IMR-90 (cell line): ENCODE data around the gene HHATL. TPM values are rescaled to one million over a fixed set of nuclear protein-coding genes. Genes with fewer than 3 reads are reported as not detected.

ENCODE experiments used
- ATAC-seq: fragments of 200-7000 bp; cut with Tn5 transposase; 2 replicates; pipeline ENCODE4 v1.9.1; 2020; ENCODE audit warnings: low read depth, mild to moderate bottlenecking, moderate library complexity
- BruUV-seq: library from RNA; stranded (reverse); fragments of 400-500 nt; replicated peaks from 2 replicates; lab custom pipeline; 2021; lab: Mats Ljungman, UMichigan
- CTCF ChIA-PET: fragments of 300-600 bp; formaldehyde crosslinking; extraction: SDS; loops from one replicate; lab custom pipeline; 2021; ENCODE audit warnings: antibody characterized with exemption; lab: Yijun Ruan, JAX
- POLR2A ChIA-PET: fragments of 300-600 bp; sonication (Branson Sonifier 250); formaldehyde crosslinking; loops from one replicate; lab custom pipeline; 2022; ENCODE audit warnings: antibody characterized with exemption; ENCODE audit not compliant: unreplicated experiment; lab: Charles Lee
- DNase-seq: peaks from one replicate; pipeline ENCODE4 v3.0.0; 2013
- H2AFZ ChIP-seq: replicated peaks from 2 replicates; pipeline ENCODE3; 2013; ENCODE audit warnings: low read length, mild to moderate bottlenecking; ENCODE audit not compliant: poor library complexity
- H2AK5ac ChIP-seq: 2 replicates; pipeline ENCODE4 v1.6.1; 2013; ENCODE audit warnings: low read depth, low read length, inconsistent platforms
- H2AK9ac ChIP-seq: replicated peaks from 2 replicates; pipeline ENCODE3; 2013; ENCODE audit warnings: mild to moderate bottlenecking, low read depth, low read length, moderate library complexity; ENCODE audit not compliant: poor library complexity
- H2BK120ac ChIP-seq: 2 replicates; pipeline ENCODE4 v1.6.1; 2013; ENCODE audit warnings: low read depth, low read length, inconsistent platforms
- H2BK15ac ChIP-seq: 3 replicates; pipeline ENCODE4 v1.6.1; 2013; ENCODE audit warnings: low read depth, low read length, inconsistent platforms
- H2BK20ac ChIP-seq: 2 replicates; pipeline ENCODE4 v1.6.1; 2013; ENCODE audit warnings: low read depth, mild to moderate bottlenecking, inconsistent platforms, low read length, moderate library complexity
- H2BK5ac ChIP-seq: 2 replicates; pipeline ENCODE4 v1.6.1; 2013; ENCODE audit warnings: mild to moderate bottlenecking, low read depth, low read length, inconsistent platforms; ENCODE audit not compliant: poor library complexity, severe bottlenecking
- H3K14ac ChIP-seq: replicated peaks from 2 replicates; pipeline ENCODE4 v1.6.1; 2013; ENCODE audit warnings: low read depth, low read length, inconsistent platforms
- H3K18ac ChIP-seq: 2 replicates; pipeline ENCODE4 v1.6.1; 2013; ENCODE audit warnings: low read depth, low read length, control low read depth
- H3K23ac ChIP-seq: 2 replicates; pipeline ENCODE4 v1.6.1; 2013; ENCODE audit warnings: low read depth, low read length, inconsistent platforms
- H3K27ac ChIP-seq: 2 replicates; pipeline ENCODE4 v1.5.1; 2013; ENCODE audit warnings: mild to moderate bottlenecking, control low read depth, low read length; ENCODE audit not compliant: insufficient read depth
- H3K27me3 ChIP-seq: 2 replicates; pipeline ENCODE4 v1.6.1; 2013; ENCODE audit warnings: low read length; ENCODE audit not compliant: control insufficient read depth, insufficient read depth
- H3K36me3 ChIP-seq: 2 replicates; pipeline ENCODE4 v1.6.1; 2013; ENCODE audit warnings: low read length, mixed read lengths; ENCODE audit not compliant: control insufficient read depth, insufficient read depth
- H3K4ac ChIP-seq: 2 replicates; pipeline ENCODE4 v1.6.1; 2013; ENCODE audit warnings: low read depth, low read length, inconsistent platforms
- H3K4me1 ChIP-seq: 2 replicates; pipeline ENCODE4 v1.6.1; 2013; ENCODE audit warnings: low read length, mixed read lengths; ENCODE audit not compliant: control insufficient read depth, insufficient read depth
- H3K4me2 ChIP-seq: 2 replicates; pipeline ENCODE4 v1.6.1; 2013; ENCODE audit warnings: low read depth, mild to moderate bottlenecking, control low read depth, low read length, moderate library complexity
- H3K4me3 ChIP-seq: 2 replicates; pipeline ENCODE4 v1.5.1; 2013; ENCODE audit warnings: low read depth, mild to moderate bottlenecking, control low read depth, low read length, moderate library complexity; ENCODE audit not compliant: insufficient read depth
- H3K56ac ChIP-seq: 2 replicates; pipeline ENCODE4 v1.6.1; 2013; ENCODE audit warnings: low read length, inconsistent platforms; ENCODE audit not compliant: insufficient read depth; ENCODE audit errors: extremely low read depth
- H3K79me1 ChIP-seq, 2 experiments: 2 replicates each; pipeline ENCODE4 v1.6.1; 2013; ENCODE audit warnings: low read length in 2 of 2, inconsistent platforms in 1 of 2, low read depth in 1 of 2
- H3K9ac ChIP-seq: 2 replicates; pipeline ENCODE4 v1.6.1; 2013; ENCODE audit warnings: low read depth, low read length, control low read depth
- H3K9me1 ChIP-seq: 2 replicates; pipeline ENCODE4 v1.6.1; 2013; ENCODE audit warnings: low read length, inconsistent platforms; ENCODE audit not compliant: insufficient read depth
- H3K9me3 ChIP-seq: 2 replicates; pipeline ENCODE4 v1.6.1; 2013; ENCODE audit warnings: low read length; ENCODE audit not compliant: control insufficient read depth, insufficient read depth
- H4K20me1 ChIP-seq: 2 replicates; pipeline ENCODE4 v1.6.1; 2013; ENCODE audit warnings: low read length, inconsistent platforms; ENCODE audit not compliant: insufficient read depth
- H4K5ac ChIP-seq: 2 replicates; pipeline ENCODE4 v1.6.1; 2013; ENCODE audit warnings: mild to moderate bottlenecking, low read depth, low read length, control low read depth
- H4K8ac ChIP-seq, 2 experiments: 2 replicates each; pipeline ENCODE4 v1.6.1; 2013; ENCODE audit warnings: low read depth in 2 of 2, low read length in 2 of 2, control low read depth in 1 of 2, inconsistent platforms in 1 of 2
- H4K91ac ChIP-seq: 2 replicates; pipeline ENCODE4 v1.6.1; 2013; ENCODE audit warnings: low read depth, low read length, inconsistent platforms; ENCODE audit not compliant: insufficient read depth
- BHLHE40 ChIP-seq: fragments of 150-350 bp; IDR thresholded peaks from 2 replicates; pipeline ENCODE4 v1.6.1; 2016; ENCODE audit warnings: mild to moderate bottlenecking, low read depth, low read length
- CHD1 ChIP-seq: IDR thresholded peaks from 2 replicates; pipeline ENCODE4 v1.6.1; 2012; ENCODE audit warnings: low read depth, low read length, improper control_type of control experiment
- MAZ ChIP-seq: IDR thresholded peaks from 2 replicates; pipeline ENCODE4 v1.6.1; 2012; ENCODE audit warnings: low read depth, mild to moderate bottlenecking, low read length, improper control_type of control experiment, moderate library complexity, borderline replicate concordance
- MXI1 ChIP-seq: IDR thresholded peaks from 2 replicates; pipeline ENCODE4 v1.6.1; 2012; ENCODE audit warnings: low read depth, mild to moderate bottlenecking, low read length, moderate library complexity, borderline replicate concordance
- NFE2L2 ChIP-seq: fragments of 150-350 bp; IDR thresholded peaks from 2 replicates; pipeline ENCODE4 v1.6.1; 2016; ENCODE audit warnings: low read depth, mild to moderate bottlenecking, low read length
- POLR2A ChIP-seq: IDR thresholded peaks from 2 replicates; pipeline ENCODE4 v1.6.1; 2012; ENCODE audit warnings: mild to moderate bottlenecking, low read depth, low read length
- RAD21 ChIP-seq: IDR thresholded peaks from 2 replicates; pipeline ENCODE4 v1.6.1; 2012; ENCODE audit warnings: low read length, improper control_type of control experiment
- RCOR1 ChIP-seq: IDR thresholded peaks from 2 replicates; pipeline ENCODE4 v1.6.1; 2012; ENCODE audit warnings: mild to moderate bottlenecking, low read length, improper control_type of control experiment; ENCODE audit not compliant: insufficient replicate concordance
- RFX5 ChIP-seq: IDR thresholded peaks from 2 replicates; pipeline ENCODE4 v1.8.0; 2012; ENCODE audit warnings: low read depth, mild to moderate bottlenecking, low read length, moderate library complexity
- SMC3 ChIP-seq: fragments of 150-350 bp; IDR thresholded peaks from 2 replicates; pipeline ENCODE4 v1.6.1; 2016; ENCODE audit warnings: low read depth, mild to moderate bottlenecking, antibody characterized with exemption, low read length, moderate library complexity
- WGBS, 2 experiments: methylation state at CpG; one replicate each; pipeline versions ENCODE4 v1.1.5 to v1.1.7; 2013; ENCODE audit warnings: missing lambda C conversion rate in 2 of 2; ENCODE audit not compliant: insufficient read length in 1 of 2; ENCODE audit errors: extremely low coverage in 2 of 2; 5-methylcytosine and 5-hydroxymethylcytosine counted together
- dilution Hi-C: fragments of 300-500 bp; cut with HindIII; formaldehyde crosslinking; loops from one replicate; pipeline ENCODE4 v1.14.3; 2018; ENCODE audit warnings: low sequenced_read_pairs; ENCODE audit not compliant: unreplicated experiment
- in situ Hi-C: fragments of 300-500 bp; cut with MboI; formaldehyde crosslinking; loops from 3 replicates; pipeline ENCODE4 v1.14.3; 2019; ENCODE audit warnings: low sequenced_read_pairs, inconsistent platforms, mixed read lengths
- intact Hi-C: fragments of 100-400 bp; cut with micrococcal nuclease; formaldehyde crosslinking; loops from 2 replicates; pipeline ENCODE4 v1.10.0; 2022
- polyA plus RNA-seq, 3 experiments: library from polyadenylated mRNA; depleted of rRNA; stranded (reverse); fragments of >200 nt; gene quantifications; 2 replicates each; pipeline ENCODE4 v1.2.3, GENCODE V29; 2012; ENCODE audit warnings: low replicate concordance in 1 of 3
- total RNA-seq: library from RNA; depleted of rRNA; stranded (reverse); fragments of >200 nt; gene quantifications from 2 replicates; pipeline ENCODE4 v1.2.3, GENCODE V29; 2012
- TF ChIP-seq, protein P1 (sequence below): fragments of 150-350 bp; IDR thresholded peaks from 2 replicates; pipeline ENCODE4 v1.6.1; 2017; ENCODE audit warnings: mild to moderate bottlenecking, antibody characterized with exemption, low read length, low read depth
- TF ChIP-seq, protein P2 (sequence below): fragments of 150-350 bp; IDR thresholded peaks from 2 replicates; pipeline ENCODE4 v1.6.1; 2016; ENCODE audit warnings: low read depth, mild to moderate bottlenecking, low read length, moderate library complexity, borderline replicate concordance

The HHATL gene
- total and polyA plus RNA-seq, 2 of the 4 experiments (the other 2 are of a cell fraction), result not detected

- TF ChIP-seq, protein P1, sequence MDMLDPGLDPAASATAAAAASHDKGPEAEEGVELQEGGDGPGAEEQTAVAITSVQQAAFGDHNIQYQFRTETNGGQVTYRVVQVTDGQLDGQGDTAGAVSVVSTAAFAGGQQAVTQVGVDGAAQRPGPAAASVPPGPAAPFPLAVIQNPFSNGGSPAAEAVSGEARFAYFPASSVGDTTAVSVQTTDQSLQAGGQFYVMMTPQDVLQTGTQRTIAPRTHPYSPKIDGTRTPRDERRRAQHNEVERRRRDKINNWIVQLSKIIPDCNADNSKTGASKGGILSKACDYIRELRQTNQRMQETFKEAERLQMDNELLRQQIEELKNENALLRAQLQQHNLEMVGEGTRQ, result no peak
These were observed 9.1 kb upstream of the HHATL start (continued) for GRCh38 chr3:42711491-42712343.

DNA sequence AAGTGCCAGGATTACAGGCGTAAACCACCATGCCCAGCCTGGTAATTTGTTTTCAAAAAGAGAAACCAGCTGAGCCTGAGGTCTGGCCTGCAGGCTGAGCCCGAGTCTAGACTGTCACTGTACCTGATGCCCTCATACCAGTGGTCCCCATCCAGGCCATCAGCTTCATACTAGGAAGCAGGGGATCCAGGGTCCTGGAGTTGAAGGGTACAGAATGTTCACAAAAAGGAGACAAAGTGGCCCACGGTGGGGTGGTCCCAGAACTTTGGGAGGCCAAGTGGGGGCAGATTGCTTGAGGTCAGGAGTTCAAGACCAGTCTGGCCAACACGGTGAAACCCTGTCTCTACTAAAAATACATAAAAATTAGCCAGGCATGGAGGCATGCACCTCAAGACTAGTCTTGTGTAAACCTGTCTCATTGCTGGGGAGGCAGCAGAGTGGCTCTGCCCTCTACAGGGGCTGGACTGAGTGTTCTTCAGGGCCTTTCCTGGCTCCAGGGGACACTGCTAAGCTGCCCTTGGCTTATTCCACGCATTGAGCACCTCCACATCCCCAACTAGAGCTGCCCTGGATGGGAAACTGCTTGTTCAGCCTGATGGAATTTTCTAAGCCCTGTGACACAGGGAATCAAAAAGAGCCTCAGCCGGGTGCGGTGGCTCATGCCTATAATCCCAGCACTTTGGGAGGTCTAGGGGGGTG is 7.9 kb upstream of the HHATL start:
- H3K56ac ChIP-seq, result no peak overlapping the region
- H3K23ac ChIP-seq, result no peak overlapping the region; the same call in 1 of the 2 replicates
- H2BK5ac ChIP-seq, result no peak overlapping the region
- POLR2A ChIA-PET, result no interaction called here
- no peak overlapping the region for H3K9ac ChIP-seq
- H3K14ac ChIP-seq, result no peak overlapping the region
- H3K79me1 ChIP-seq, result no peaks in the 10 kb centered on the region
- DNase-seq (no peak), ATAC-seq (no peak)
- no peak overlapping the region for H2AK5ac ChIP-seq
- no peak overlapping the region for H3K18ac ChIP-seq
- peaks cover 69% of the 10 kb centered on the region for H3K27me3 ChIP-seq
- H3K9me3 ChIP-seq, result no peaks in the 10 kb centered on the region
- in situ Hi-C loops, result no loop called here
- no peak overlapping the region for H3K4me2 ChIP-seq
- H3K9me1 ChIP-seq, result no peaks in the 10 kb centered on the region; the same call in 1 of the 2 replicates
- no peak overlapping the region for H2AK9ac ChIP-seq
- WGBS, 2 experiments, result 67% methylated on average over 1 of the region's 7 CpGs; no CpG with 5 or more reads in 1 of the 2 experiments
- H2BK20ac ChIP-seq, result no peak overlapping the region
- no peak overlapping the region for H4K91ac ChIP-seq
- no peaks in the 10 kb centered on the region; the same call in 1 of the 2 replicates for H4K20me1 ChIP-seq
- no peak overlapping the region for H3K4ac ChIP-seq
- H4K8ac ChIP-seq, result no peak overlapping the region
- H3K4me3 ChIP-seq, result no peak overlapping the region
- no peaks in the 10 kb centered on the region for H3K4me1 ChIP-seq
- H2BK120ac ChIP-seq, result no peak overlapping the region
- no peak overlapping the region for H2BK15ac ChIP-seq
- dilution Hi-C loops, result no loop called here
- BruUV-seq, result no TSS peak
- no peak overlapping the region for H2AFZ ChIP-seq
- H3K36me3 ChIP-seq, result no peaks in the 10 kb centered on the region
- TF ChIP-seq POLR2A (no peak), RCOR1 (no peak), RAD21 (no peak), MXI1 (no peak), BHLHE40 (no peak), NFE2L2 (no peak), CHD1 (no peak), SMC3 (no peak), MAZ (no peak), RFX5 (no peak)
- TF ChIP-seq, protein P2, sequence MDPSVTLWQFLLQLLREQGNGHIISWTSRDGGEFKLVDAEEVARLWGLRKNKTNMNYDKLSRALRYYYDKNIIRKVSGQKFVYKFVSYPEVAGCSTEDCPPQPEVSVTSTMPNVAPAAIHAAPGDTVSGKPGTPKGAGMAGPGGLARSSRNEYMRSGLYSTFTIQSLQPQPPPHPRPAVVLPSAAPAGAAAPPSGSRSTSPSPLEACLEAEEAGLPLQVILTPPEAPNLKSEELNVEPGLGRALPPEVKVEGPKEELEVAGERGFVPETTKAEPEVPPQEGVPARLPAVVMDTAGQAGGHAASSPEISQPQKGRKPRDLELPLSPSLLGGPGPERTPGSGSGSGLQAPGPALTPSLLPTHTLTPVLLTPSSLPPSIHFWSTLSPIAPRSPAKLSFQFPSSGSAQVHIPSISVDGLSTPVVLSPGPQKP, result no peak
- TF ChIP-seq, protein P1, result no peak
- no peak overlapping the region for H4K5ac ChIP-seq
- no peak overlapping the region for H3K27ac ChIP-seq
- CTCF ChIA-PET, result no interaction called here
- intact Hi-C loops, result no loop called here
